PFSK-1 (cell line): ENCODE data around the gene RPS24.

Experiments used
- FOXP2 ChIP-seq: optimal IDR thresholded peaks from 2 replicates; pipeline ENCODE3; 2011; ENCODE audit warnings: borderline replicate concordance, control low read depth, inconsistent platforms; ENCODE audit not compliant: insufficient read depth; ENCODE audit errors: extremely low read length, extremely low read depth
- POLR2AphosphoS5 ChIP-seq: IDR thresholded peaks from 2 replicates; pipeline ENCODE4 v1.6.1; 2012; ENCODE audit warnings: low read depth, mild to moderate bottlenecking, control low read depth, low read length, moderate library complexity
- REST ChIP-seq, 2 experiments: IDR thresholded peaks; 2 replicates each; pipeline versions ENCODE4 v1.6.1 to v1.8.0; 2011 to 2012; ENCODE audit warnings: low read depth in 2 of 2, low read length in 2 of 2, control low read depth in 1 of 2, inconsistent platforms in 1 of 2, mild to moderate bottlenecking in 1 of 2, moderate library complexity in 1 of 2; ENCODE audit not compliant: insufficient read depth in 1 of 2
- SIN3A ChIP-seq: IDR thresholded peaks from 2 replicates; pipeline ENCODE4 v1.6.1; 2012; ENCODE audit warnings: mild to moderate bottlenecking, low read length, moderate library complexity, borderline replicate concordance; ENCODE audit not compliant: insufficient read depth
- TAF1 ChIP-seq: IDR thresholded peaks from 2 replicates; pipeline ENCODE4 v1.6.1; 2012; ENCODE audit warnings: low read length, control low read depth, borderline replicate concordance; ENCODE audit not compliant: insufficient read depth

Gene RPS24

GRCh38 chr10:78044699-78045098, 11.0 kb downstream of the RPS24 start:
- TF ChIP-seq TAF1 (no peak), SIN3A (no peak), REST (IDR thresholded peaks at IDR 0.05; ENCODE audit: insufficient read depth in 1 of 2, low read depth in 2 of 2, low read length in 2 of 2) (no peak), POLR2AphosphoS5 (no peak), FOXP2 (no peak)

GRCh38 chr10:78045237-78045636, 11.6 kb downstream of the RPS24 start:
- no peak for TF ChIP-seq FOXP2
- TF ChIP-seq REST (IDR thresholded peaks at IDR 0.05; ENCODE audit: insufficient read depth in 1 of 2, low read depth in 2 of 2, low read length in 2 of 2): no peak
- no peak for TF ChIP-seq POLR2AphosphoS5
- no peak for TF ChIP-seq SIN3A
- no peak for TF ChIP-seq TAF1

- no peak for TF ChIP-seq SIN3A
- no peak for TF ChIP-seq TAF1
These were observed 12.2 kb downstream of the RPS24 start for GRCh38 chr10:78045856-78046255.

GRCh38 chr10:78046711-78047269, 13.1 kb downstream of the RPS24 start:
- TF ChIP-seq POLR2AphosphoS5 (no peak), REST (IDR thresholded peaks at IDR 0.05; ENCODE audit: insufficient read depth in 1 of 2, low read depth in 2 of 2, low read length in 2 of 2) (no peak), TAF1 (no peak), SIN3A (no peak), FOXP2 (no peak)

- peak; percentile 15 for TF ChIP-seq FOXP2
- TF ChIP-seq POLR2AphosphoS5: no peak
These were observed 13.7 kb downstream of the RPS24 start for GRCh38 chr10:78047314-78047891.

- TF ChIP-seq SIN3A (no peak), FOXP2 (no peak), TAF1 (no peak), REST (IDR thresholded peaks at IDR 0.05; ENCODE audit: insufficient read depth in 1 of 2, low read depth in 2 of 2, low read length in 2 of 2) (no peak)
These were observed 16.2 kb downstream of the RPS24 start for GRCh38 chr10:78049851-78050250.
